Epithelial cell of proximal tubule (primary cell): ENCODE data around the gene ARID2. TPM values are rescaled to one million over a fixed set of nuclear protein-coding genes. Genes with fewer than 3 reads are reported as not detected.

ENCODE experiments used
- DNase-seq: peaks from one replicate; pipeline ENCODE4 v3.0.0-alpha.2; 2011; ENCODE audit warnings: low read depth
- H3K4me3 ChIP-seq: 2 replicates; pipeline ENCODE4 v1.5.1; 2011; ENCODE audit warnings: low read depth, mild to moderate bottlenecking, low read length
- total RNA-seq: library from RNA; depleted of rRNA; stranded (reverse); fragments of >200 nt; gene quantifications from 2 replicates; pipeline ENCODE4 v1.2.3, GENCODE V29; 2015
- TF ChIP-seq, protein P1 (sequence below): conservative IDR thresholded peaks from 2 replicates; pipeline ENCODE4 v1.5.1; 2012; ENCODE audit warnings: low read depth, mild to moderate bottlenecking, low read length

Gene ARID2
- total RNA-seq, 1 donor from 2014 or later, result 9.6 TPM

GRCh38 chr12:45775465-45775864, 46.0 kb downstream of the ARID2 start:
- H3K4me3 ChIP-seq, result no peak overlapping the region
- DNase-seq, result no peak
- TF ChIP-seq, protein P1, sequence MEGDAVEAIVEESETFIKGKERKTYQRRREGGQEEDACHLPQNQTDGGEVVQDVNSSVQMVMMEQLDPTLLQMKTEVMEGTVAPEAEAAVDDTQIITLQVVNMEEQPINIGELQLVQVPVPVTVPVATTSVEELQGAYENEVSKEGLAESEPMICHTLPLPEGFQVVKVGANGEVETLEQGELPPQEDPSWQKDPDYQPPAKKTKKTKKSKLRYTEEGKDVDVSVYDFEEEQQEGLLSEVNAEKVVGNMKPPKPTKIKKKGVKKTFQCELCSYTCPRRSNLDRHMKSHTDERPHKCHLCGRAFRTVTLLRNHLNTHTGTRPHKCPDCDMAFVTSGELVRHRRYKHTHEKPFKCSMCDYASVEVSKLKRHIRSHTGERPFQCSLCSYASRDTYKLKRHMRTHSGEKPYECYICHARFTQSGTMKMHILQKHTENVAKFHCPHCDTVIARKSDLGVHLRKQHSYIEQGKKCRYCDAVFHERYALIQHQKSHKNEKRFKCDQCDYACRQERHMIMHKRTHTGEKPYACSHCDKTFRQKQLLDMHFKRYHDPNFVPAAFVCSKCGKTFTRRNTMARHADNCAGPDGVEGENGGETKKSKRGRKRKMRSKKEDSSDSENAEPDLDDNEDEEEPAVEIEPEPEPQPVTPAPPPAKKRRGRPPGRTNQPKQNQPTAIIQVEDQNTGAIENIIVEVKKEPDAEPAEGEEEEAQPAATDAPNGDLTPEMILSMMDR, result no peak

GRCh38 chr12:45775964-45776363, 46.5 kb downstream of the ARID2 start:
- H3K4me3 ChIP-seq, result no peak overlapping the region
- TF ChIP-seq, protein P1, result no peak
- no peak for DNase-seq

DNA sequence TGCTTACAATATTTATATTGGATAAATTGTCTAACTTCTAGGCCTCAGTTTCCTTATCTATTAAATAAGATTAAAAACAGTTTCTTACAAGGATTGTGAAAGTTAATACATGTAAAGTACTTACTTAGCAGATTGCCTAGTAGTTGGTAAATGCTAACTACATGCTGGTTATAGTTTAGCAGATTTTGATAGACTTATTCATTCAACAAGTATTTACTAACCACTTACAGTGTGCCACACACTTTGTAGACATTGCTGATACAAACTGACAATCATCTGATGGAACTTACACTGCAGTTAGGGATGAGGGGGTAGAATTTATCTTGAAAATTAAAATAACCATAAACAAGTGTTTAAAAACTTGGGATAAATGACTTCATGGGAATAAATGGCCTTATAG, 50.4 kb downstream of the ARID2 start:
- TF ChIP-seq, protein P1, result no peak
- DNase-seq, result no peak
- no peak overlapping the region for H3K4me3 ChIP-seq

DNA sequence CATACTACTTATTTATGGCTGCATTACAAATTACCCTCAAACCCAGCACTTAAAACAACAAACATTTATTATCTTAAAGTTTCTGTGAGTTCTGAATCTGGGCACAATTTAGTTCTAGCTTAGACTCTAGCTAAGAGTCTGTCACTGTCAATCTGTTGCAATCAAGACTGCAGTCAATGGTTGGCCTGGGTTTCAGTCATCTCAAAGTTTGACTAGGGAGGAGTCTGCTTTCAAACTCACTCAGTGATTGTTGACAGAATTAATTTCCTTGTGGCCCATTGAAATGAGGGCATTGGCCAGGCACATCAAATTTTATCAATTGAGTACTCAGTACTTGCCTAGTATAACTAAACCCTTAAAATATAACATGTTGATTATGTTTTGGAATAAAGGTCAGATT, 51.6 kb downstream of the ARID2 start:
- DNase-seq, result no peak
- TF ChIP-seq, protein P1, result no peak
- H3K4me3 ChIP-seq, result no peak overlapping the region

DNA sequence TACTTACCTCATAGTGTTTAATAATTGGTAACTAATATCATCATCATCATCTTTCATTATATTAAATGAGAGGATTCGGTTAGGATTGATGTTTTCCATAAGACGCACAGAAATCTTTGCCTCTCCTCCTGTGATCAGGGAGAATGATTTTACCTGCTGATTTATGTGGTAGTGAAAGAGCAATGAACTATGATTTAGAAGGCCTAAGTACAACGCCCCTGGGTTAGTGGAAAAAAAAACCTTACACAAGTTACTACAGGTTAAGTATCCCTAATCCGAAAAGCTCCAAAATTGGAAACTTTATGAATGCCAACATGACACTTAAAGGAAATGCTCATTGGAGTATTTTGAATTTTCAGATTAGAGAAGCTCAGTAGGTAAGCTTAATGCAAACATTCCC, 55.8 kb downstream of the ARID2 start:
- DNase-seq, result no peak
- no peak overlapping the region for H3K4me3 ChIP-seq
- TF ChIP-seq, protein P1, result no peak

DNA sequence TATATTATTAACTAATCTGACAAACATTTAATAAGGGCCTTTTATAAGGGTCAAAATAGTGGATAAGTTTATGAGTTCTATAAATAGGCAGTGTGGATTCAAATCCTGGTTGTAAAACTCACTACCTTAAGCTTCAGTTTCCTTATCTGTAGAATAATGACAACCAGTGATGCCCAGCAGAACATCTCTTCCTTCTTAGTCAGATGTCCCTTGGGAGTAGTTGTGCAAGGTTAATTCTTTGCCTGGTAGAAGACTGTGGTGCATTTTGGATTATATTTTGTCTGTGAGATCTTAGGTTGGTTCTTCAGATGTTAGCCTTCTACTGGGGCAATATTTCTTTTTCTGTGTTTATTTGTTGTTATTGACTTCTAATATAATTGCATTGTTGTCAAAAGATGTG, 59.5 kb downstream of the ARID2 start:
- TF ChIP-seq, protein P1, result no peak
- H3K4me3 ChIP-seq, result no peak overlapping the region

GRCh38 chr12:45794422-45794821, 64.9 kb downstream of the ARID2 start:
- DNase-seq, result no peak
- H3K4me3 ChIP-seq, result no peak overlapping the region
- TF ChIP-seq, protein P1, result no peak

More for the DNA sequence above, 59.5 kb downstream of the ARID2 start:
- no peak for DNase-seq
